GM21423 (cell line): ENCODE data around the gene GABARAPL2.
"Not testable (repeated sequence)": the region's sequence is repeated elsewhere in the genome, so short reads cannot be mapped to it uniquely, and the experiment has no call there.

Experiments
- ATAC-seq: cut with Tn5 transposase; IDR thresholded peaks from one replicate; pipeline ENCODE4 v1.9.1; 2021; ENCODE audit warnings: mild to moderate bottlenecking, moderate library complexity; ENCODE audit not compliant: unreplicated experiment

Gene GABARAPL2

GRCh38 chr16:75566040-75566757, at the start of gene GABARAPL2:
Gene GABARAPL2 (plus strand): TSS chr16:75566379. CDS start chr16:75566487, 108 bp downstream.
- peak; percentile 69 for ATAC-seq

GRCh38 chr16:75519175-75519574, 47.0 kb upstream of the GABARAPL2 start:
- ATAC-seq = no peak

GRCh38 chr16:75526032-75526790, 40.0 kb upstream of the GABARAPL2 start:
- no peak for ATAC-seq

GRCh38 chr16:75527825-75528299, 38.3 kb upstream of the GABARAPL2 start:
- no peak for ATAC-seq

GRCh38 chr16:75529056-75529905, 36.9 kb upstream of the GABARAPL2 start:
- ATAC-seq = no peak

GRCh38 chr16:75529959-75530358, 36.2 kb upstream of the GABARAPL2 start:
- no peak for ATAC-seq

GRCh38 chr16:75532142-75532765, 33.9 kb upstream of the GABARAPL2 start:
- ATAC-seq = no peak

- ATAC-seq = no peak
Observed at GRCh38 chr16:75532791-75533190, 33.4 kb upstream of the GABARAPL2 start.

GRCh38 chr16:75534560-75535205, 31.5 kb upstream of the GABARAPL2 start:
- ATAC-seq = no peak

- no peak for ATAC-seq
Observed at GRCh38 chr16:75535211-75535843, 30.9 kb upstream of the GABARAPL2 start.

- ATAC-seq = no peak
Observed at GRCh38 chr16:75535901-75536300, 30.3 kb upstream of the GABARAPL2 start, which contains the start of gene CHST5. Gene CHST5 (minus strand): TSS chr16:75536108. CDS start chr16:75530384, 5,724 bp downstream.

GRCh38 chr16:75537776-75538175, 28.4 kb upstream of the GABARAPL2 start:
- no peak for ATAC-seq

- ATAC-seq = not testable (repeated sequence)
Observed at GRCh38 chr16:75538882-75539565, 27.2 kb upstream of the GABARAPL2 start.

GRCh38 chr16:75541236-75541635, 24.9 kb upstream of the GABARAPL2 start:
- ATAC-seq = no peak

GRCh38 chr16:75542462-75542861, 23.7 kb upstream of the GABARAPL2 start:
- ATAC-seq = not testable (repeated sequence)

GRCh38 chr16:75545879-75546278, 20.3 kb upstream of the GABARAPL2 start:
- not testable (repeated sequence) for ATAC-seq

GRCh38 chr16:75546293-75546692, 19.9 kb upstream of the GABARAPL2 start:
- ATAC-seq = no peak

- ATAC-seq = not testable (repeated sequence)
Observed at GRCh38 chr16:75548456-75548855, 17.7 kb upstream of the GABARAPL2 start.

GRCh38 chr16:75550211-75550662, 15.9 kb upstream of the GABARAPL2 start:
- ATAC-seq = peak; percentile 85
